K562 (cell line): ENCODE data around the gene TMED6. TPM values are rescaled to one million over a fixed set of nuclear protein-coding genes. Genes with fewer than 3 reads are reported as not detected.

Source experiments
- CHCHD3 ChIP-seq: fragments of 250-450 bp; sonication (Bioruptor Pico); IDR thresholded peaks from 2 replicates; pipeline ENCODE4 v2.1.2; 2022; ENCODE audit warnings: mild to moderate bottlenecking
- EP400 ChIP-seq: fragments of 450-650 bp; IDR thresholded peaks from 2 replicates; pipeline ENCODE4 v1.6.1; 2017; ENCODE audit warnings: antibody characterized with exemption, mild to moderate bottlenecking, moderate library complexity
- FOXA3 ChIP-seq, 2 experiments: fragments of 450-650 bp in 1 of 2; sonication (generic) in 1 of 2; formaldehyde crosslinking; IDR thresholded peaks in 1 of 2; conservative IDR thresholded peaks in 1 of 2; 2 replicates each; pipeline versions ENCODE4 v1.4.0 to v1.8.0; 2020 to 2022; ENCODE audit warnings: mild to moderate bottlenecking in 2 of 2, missing genetic modification reagents in 1 of 2
- GABPA ChIP-seq: fragments of 200-800 bp; sonication (Bioruptor generic); conservative IDR thresholded peaks from 2 replicates; pipeline ENCODE4 v1.6.1; 2016; ENCODE audit warnings: low read depth, missing genetic modification characterization, missing compliant biosample characterization
- GATAD2A ChIP-seq: fragments of 450-650 bp; IDR thresholded peaks from 2 replicates; pipeline ENCODE4 v1.6.1; 2017
- HDGF ChIP-seq: fragments of 450-650 bp; IDR thresholded peaks from 2 replicates; pipeline ENCODE4 v1.6.1; 2016
- HNRNPH1 ChIP-seq: fragments of 200-400 bp; formaldehyde crosslinking; optimal IDR thresholded peaks from 2 replicates; pipeline ENCODE3; 2017; ENCODE audit warnings: low read depth, mild to moderate bottlenecking, low read length, moderate library complexity
- JUND ChIP-seq, 2 experiments: IDR thresholded peaks; 2 replicates in 1 of 2; 3 replicates in 1 of 2; pipeline ENCODE4 v1.6.1; 2011; ENCODE audit warnings: borderline replicate concordance in 2 of 2, low read depth in 2 of 2, low read length in 2 of 2, improper control_type of control experiment in 1 of 2, missing biosample characterization in 1 of 2, missing genetic modification characterization in 1 of 2, missing genetic modification reagents in 1 of 2
- NR3C1 ChIP-seq: sonication (generic); formaldehyde crosslinking; IDR thresholded peaks from 2 replicates; pipeline ENCODE4 v1.8.1; 2022; ENCODE audit warnings: missing genetic modification reagents
- PHF21A ChIP-seq: fragments of 450-650 bp; IDR thresholded peaks from 2 replicates; pipeline ENCODE4 v1.6.1; 2017; ENCODE audit warnings: low read depth, borderline replicate concordance
- POLR2AphosphoS2 ChIP-seq: IDR thresholded peaks from 2 replicates; pipeline ENCODE4 v1.6.1; 2012; ENCODE audit warnings: low read length, improper control_type of control experiment
- SMARCE1 ChIP-seq: fragments of 450-650 bp; IDR thresholded peaks from 2 replicates; pipeline ENCODE4 v1.7.1; 2016; ENCODE audit warnings: mild to moderate bottlenecking
- SP2 ChIP-seq: IDR thresholded peaks from 2 replicates; pipeline ENCODE4 v1.6.1; 2011; ENCODE audit warnings: mild to moderate bottlenecking, low read depth, low read length, moderate library complexity; ENCODE audit not compliant: poor library complexity, severe bottlenecking; ENCODE audit errors: extremely low read depth
- STAT5B ChIP-seq: fragments of 250-450 bp; sonication (Bioruptor Pico); IDR thresholded peaks from 2 replicates; pipeline ENCODE4 v1.8.0; 2021; ENCODE audit warnings: mild to moderate bottlenecking, inconsistent platforms
- TBL1XR1 ChIP-seq, 2 experiments: IDR thresholded peaks; 2 replicates each; pipeline ENCODE4 v1.6.1; 2012; ENCODE audit warnings: improper control_type of control experiment in 2 of 2, low read length in 2 of 2, mild to moderate bottlenecking in 1 of 2
- TBP ChIP-seq: optimal IDR thresholded peaks from 2 replicates; pipeline ENCODE3; 2011; ENCODE audit warnings: low read depth, low read length, improper control_type of control experiment
- ZNF175 ChIP-seq: fragments of 200-800 bp; sonication (Bioruptor generic); IDR thresholded peaks from 2 replicates; pipeline ENCODE4 v1.6.1; 2016; ENCODE audit warnings: low read depth, mild to moderate bottlenecking, missing genetic modification characterization, missing compliant biosample characterization
- ZNF75A ChIP-seq: fragments of 450-650 bp; formaldehyde crosslinking; IDR thresholded peaks from 2 replicates; pipeline ENCODE4 v1.4.0; 2020; ENCODE audit warnings: mild to moderate bottlenecking
- polyA plus RNA-seq, 8 experiments: library from polyadenylated mRNA; depleted of rRNA in 4 of 8; stranded (reverse) in 5 of 8; unstranded in 3 of 8; fragments of >200 nt; fragmentation: Nextera tagmentation in 2 of 8; fragmentation: Illumina TruSeq in 1 of 8; extraction: Ambion mirVana in 2 of 8; extraction: Trizol in 1 of 8; gene quantifications; 2 replicates each; pipeline versions ENCODE4 v1.2.1 to v1.2.3, GENCODE V29; 2011 to 2014; ENCODE audit warnings: inconsistent platforms in 1 of 8, missing spikeins in 1 of 8
- total RNA-seq, 7 experiments: library from RNA; depleted of rRNA in 6 of 7; stranded (reverse); fragments of >200 nt in 6 of 7; fragmentation: Illumina TruSeq in 2 of 7; extraction: Trizol in 2 of 7; gene quantifications; 2 replicates each; pipeline versions ENCODE4 v1.2.1 to v1.2.3, GENCODE V29; 2011 to 2021; ENCODE audit warnings: low replicate concordance in 1 of 7
- TF ChIP-seq, protein P1 (sequence below): sonication (generic); formaldehyde crosslinking; IDR thresholded peaks from 2 replicates; pipeline ENCODE4 v1.8.0; 2023; ENCODE audit warnings: mild to moderate bottlenecking, missing genetic modification reagents
- TF ChIP-seq, protein P2 (sequence below): fragments of 250-450 bp; sonication (Bioruptor Pico); IDR thresholded peaks from 2 replicates; pipeline ENCODE4 v1.5.0; 2021; ENCODE audit warnings: mild to moderate bottlenecking, borderline replicate concordance
- TF ChIP-seq, protein P3 (sequence below), 2 experiments: IDR thresholded peaks; 2 replicates each; pipeline ENCODE4 v1.6.1; 2012; ENCODE audit warnings: improper control_type of control experiment in 2 of 2, low read depth in 2 of 2, low read length in 2 of 2, borderline replicate concordance in 1 of 2

TMED6 gene
- total and polyA plus RNA-seq, 9 of the 15 experiments (the other 6 are each of a cell fraction or from before 2014, with no cell fraction given), result 0.14 to 0.45 (median 0.25) TPM; not detected in 2

DNA sequence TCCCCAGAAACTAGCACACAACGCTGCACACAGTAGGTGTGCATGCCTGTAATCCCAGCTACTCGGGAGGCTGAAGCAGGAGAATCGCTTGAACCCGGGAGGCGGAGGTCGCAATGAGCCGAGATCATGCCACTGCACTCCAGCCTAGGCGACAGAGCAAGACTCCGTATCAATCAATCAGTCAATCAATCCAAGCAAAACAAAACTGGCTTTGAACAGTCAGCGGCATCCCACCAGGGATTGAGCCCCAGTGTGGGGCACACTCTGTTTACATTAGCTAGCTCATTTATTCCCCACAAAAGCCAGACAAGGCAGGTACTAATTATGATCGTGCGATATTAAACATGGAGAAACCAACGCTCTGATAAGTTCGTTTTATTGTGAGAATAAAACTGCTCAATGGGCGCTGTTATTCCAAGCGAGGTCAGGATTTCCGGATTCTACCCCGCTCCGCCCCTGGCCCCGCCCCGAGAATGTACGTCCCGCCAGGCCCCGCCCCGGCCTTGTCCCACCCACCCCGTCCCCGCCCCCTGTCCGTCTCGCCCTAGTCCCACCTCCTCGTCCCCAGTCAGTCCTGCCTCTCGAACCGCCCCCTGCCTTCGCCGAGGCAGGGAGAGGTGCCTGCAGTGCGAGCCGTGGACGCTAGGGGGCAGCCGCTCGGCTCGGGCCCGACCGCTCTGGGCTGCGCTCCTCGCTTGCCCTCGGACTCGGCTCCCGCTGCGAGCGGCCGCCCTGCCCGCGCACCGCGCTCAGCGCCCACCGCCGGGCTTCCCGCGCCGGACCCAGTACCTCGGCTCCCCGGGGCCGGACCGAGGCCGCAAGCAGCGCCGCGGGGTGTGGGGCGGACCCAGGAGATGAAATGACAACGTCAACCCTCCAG is 40.7 kb downstream of the TMED6 start, which contains the start of gene VPS4A (continued):
- TF ChIP-seq, protein P1, sequence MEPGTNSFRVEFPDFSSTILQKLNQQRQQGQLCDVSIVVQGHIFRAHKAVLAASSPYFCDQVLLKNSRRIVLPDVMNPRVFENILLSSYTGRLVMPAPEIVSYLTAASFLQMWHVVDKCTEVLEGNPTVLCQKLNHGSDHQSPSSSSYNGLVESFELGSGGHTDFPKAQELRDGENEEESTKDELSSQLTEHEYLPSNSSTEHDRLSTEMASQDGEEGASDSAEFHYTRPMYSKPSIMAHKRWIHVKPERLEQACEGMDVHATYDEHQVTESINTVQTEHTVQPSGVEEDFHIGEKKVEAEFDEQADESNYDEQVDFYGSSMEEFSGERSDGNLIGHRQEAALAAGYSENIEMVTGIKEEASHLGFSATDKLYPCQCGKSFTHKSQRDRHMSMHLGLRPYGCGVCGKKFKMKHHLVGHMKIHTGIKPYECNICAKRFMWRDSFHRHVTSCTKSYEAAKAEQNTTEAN, result 0 out of 2 replicates have a peak, but pooled peaks have one; percentile 9
- TF ChIP-seq HNRNPH1 (no peak), NR3C1 (CRISPR knock-in tag) (no peak), HDGF (no peak), EP400 (peak; percentile 38; the same call in 1 of the 2 replicates), SMARCE1 (no peak), STAT5B (no peak), PHF21A (no peak), FOXA3 (CRISPR knock-in tag; conservative IDR thresholded peaks at IDR 0.05 in 1 of 2, IDR thresholded peaks at IDR 0.05 in 1 of 2) (peak in 1 of 2 experiments; percentile 51; a peak in 1 of 4 replicates), POLR2AphosphoS2 (no peak), SP2 (peak; percentile 90), CHCHD3 (CRISPR knock-in tag) (no peak), GABPA (tag) (peak; percentile 73), GATAD2A (no peak), ZNF175 (CRISPR knock-in tag) (no peak), TBL1XR1 (IDR thresholded peaks at IDR 0.05; ENCODE audit: low read length in 2 of 2) (peak in 1 of 2 experiments; percentile 22; a peak in 1 of 4 replicates), ZNF75A (CRISPR knock-in tag) (no peak), TBP (peak; percentile 61), JUND (IDR thresholded peaks at IDR 0.05; ENCODE audit: borderline replicate concordance, low read depth, low read length) (no peak; the same call in 1 of the 2 replicates), JUND (tag; IDR thresholded peaks at IDR 0.05; ENCODE audit: borderline replicate concordance, low read depth, low read length) (no peak; the same call in 2 of the 3 replicates)
- TF ChIP-seq, protein P2, sequence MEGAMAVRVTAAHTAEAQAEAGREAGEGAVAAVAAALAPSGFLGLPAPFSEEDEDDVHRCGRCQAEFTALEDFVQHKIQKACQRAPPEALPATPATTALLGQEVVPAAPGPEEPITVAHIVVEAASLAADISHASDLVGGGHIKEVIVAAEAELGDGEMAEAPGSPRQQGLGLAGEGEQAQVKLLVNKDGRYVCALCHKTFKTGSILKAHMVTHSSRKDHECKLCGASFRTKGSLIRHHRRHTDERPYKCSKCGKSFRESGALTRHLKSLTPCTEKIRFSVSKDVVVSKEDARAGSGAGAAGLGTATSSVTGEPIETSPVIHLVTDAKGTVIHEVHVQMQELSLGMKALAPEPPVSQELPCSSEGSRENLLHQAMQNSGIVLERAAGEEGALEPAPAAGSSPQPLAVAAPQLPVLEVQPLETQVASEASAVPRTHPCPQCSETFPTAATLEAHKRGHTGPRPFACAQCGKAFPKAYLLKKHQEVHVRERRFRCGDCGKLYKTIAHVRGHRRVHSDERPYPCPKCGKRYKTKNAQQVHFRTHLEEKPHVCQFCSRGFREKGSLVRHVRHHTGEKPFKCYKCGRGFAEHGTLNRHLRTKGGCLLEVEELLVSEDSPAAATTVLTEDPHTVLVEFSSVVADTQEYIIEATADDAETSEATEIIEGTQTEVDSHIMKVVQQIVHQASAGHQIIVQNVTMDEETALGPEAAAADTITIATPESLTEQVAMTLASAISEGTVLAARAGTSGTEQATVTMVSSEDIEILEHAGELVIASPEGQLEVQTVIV (CRISPR knock-in tag), result no peak
- TF ChIP-seq, protein P3, sequence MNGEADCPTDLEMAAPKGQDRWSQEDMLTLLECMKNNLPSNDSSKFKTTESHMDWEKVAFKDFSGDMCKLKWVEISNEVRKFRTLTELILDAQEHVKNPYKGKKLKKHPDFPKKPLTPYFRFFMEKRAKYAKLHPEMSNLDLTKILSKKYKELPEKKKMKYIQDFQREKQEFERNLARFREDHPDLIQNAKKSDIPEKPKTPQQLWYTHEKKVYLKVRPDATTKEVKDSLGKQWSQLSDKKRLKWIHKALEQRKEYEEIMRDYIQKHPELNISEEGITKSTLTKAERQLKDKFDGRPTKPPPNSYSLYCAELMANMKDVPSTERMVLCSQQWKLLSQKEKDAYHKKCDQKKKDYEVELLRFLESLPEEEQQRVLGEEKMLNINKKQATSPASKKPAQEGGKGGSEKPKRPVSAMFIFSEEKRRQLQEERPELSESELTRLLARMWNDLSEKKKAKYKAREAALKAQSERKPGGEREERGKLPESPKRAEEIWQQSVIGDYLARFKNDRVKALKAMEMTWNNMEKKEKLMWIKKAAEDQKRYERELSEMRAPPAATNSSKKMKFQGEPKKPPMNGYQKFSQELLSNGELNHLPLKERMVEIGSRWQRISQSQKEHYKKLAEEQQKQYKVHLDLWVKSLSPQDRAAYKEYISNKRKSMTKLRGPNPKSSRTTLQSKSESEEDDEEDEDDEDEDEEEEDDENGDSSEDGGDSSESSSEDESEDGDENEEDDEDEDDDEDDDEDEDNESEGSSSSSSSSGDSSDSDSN (IDR thresholded peaks at IDR 0.05; ENCODE audit: borderline replicate concordance in 1 of 2, low read depth in 2 of 2, low read length in 2 of 2), result peak; percentile 30 to 53; a peak in 1 of 4 replicates
